ENCODE measurements around the gene KCNQ1.

DNA sequence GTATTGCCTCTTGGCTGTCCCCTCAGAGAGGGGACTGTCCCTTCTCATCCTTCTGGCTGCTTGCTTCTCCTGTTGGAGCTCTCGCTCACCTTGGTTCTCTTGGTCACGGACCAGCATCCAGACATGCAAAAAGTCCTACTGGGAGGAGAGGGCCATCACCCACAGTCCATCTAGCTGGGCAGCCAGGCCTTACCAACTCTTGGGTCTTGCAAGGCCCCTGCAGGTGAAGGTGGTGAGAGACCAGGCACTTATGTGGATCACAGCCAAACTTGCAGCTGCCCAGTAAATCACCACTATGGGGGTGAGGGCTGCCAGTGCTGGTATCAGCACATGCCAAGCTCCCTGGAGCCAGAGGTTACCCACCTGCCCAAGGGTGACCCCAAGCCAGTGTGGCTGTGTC is 218.7 kb downstream of the KCNQ1 start:
- TF ChIP-seq, protein P1, sequence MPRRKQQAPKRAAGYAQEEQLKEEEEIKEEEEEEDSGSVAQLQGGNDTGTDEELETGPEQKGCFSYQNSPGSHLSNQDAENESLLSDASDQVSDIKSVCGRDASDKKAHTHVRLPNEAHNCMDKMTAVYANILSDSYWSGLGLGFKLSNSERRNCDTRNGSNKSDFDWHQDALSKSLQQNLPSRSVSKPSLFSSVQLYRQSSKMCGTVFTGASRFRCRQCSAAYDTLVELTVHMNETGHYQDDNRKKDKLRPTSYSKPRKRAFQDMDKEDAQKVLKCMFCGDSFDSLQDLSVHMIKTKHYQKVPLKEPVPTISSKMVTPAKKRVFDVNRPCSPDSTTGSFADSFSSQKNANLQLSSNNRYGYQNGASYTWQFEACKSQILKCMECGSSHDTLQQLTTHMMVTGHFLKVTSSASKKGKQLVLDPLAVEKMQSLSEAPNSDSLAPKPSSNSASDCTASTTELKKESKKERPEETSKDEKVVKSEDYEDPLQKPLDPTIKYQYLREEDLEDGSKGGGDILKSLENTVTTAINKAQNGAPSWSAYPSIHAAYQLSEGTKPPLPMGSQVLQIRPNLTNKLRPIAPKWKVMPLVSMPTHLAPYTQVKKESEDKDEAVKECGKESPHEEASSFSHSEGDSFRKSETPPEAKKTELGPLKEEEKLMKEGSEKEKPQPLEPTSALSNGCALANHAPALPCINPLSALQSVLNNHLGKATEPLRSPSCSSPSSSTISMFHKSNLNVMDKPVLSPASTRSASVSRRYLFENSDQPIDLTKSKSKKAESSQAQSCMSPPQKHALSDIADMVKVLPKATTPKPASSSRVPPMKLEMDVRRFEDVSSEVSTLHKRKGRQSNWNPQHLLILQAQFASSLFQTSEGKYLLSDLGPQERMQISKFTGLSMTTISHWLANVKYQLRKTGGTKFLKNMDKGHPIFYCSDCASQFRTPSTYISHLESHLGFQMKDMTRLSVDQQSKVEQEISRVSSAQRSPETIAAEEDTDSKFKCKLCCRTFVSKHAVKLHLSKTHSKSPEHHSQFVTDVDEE (CRISPR knock-in tag; IDR thresholded peaks at IDR 0.05), result no peak
- TF ChIP-seq TOX (CRISPR knock-in tag; IDR thresholded peaks at IDR 0.05; ENCODE audit: borderline replicate concordance) (no peak), TCF4 (CRISPR knock-in tag; IDR thresholded peaks at IDR 0.05; ENCODE audit: borderline replicate concordance) (no peak), ZFP30 (CRISPR knock-in tag; IDR thresholded peaks at IDR 0.05) (no peak), RARB (CRISPR knock-in tag; IDR thresholded peaks at IDR 0.05) (no peak), ZNF565 (CRISPR knock-in tag; conservative IDR thresholded peaks at IDR 0.05; ENCODE audit: low read depth) (no peak), GLIS3 (CRISPR knock-in tag; IDR thresholded peaks at IDR 0.05) (no peak), ZNF70 (CRISPR knock-in tag; IDR thresholded peaks at IDR 0.05) (no peak), PPARA (CRISPR knock-in tag; IDR thresholded peaks at IDR 0.05; ENCODE audit: borderline replicate concordance) (no peak), ESRRG (CRISPR knock-in tag; IDR thresholded peaks at IDR 0.05) (no peak)
- TF ChIP-seq, protein P2, sequence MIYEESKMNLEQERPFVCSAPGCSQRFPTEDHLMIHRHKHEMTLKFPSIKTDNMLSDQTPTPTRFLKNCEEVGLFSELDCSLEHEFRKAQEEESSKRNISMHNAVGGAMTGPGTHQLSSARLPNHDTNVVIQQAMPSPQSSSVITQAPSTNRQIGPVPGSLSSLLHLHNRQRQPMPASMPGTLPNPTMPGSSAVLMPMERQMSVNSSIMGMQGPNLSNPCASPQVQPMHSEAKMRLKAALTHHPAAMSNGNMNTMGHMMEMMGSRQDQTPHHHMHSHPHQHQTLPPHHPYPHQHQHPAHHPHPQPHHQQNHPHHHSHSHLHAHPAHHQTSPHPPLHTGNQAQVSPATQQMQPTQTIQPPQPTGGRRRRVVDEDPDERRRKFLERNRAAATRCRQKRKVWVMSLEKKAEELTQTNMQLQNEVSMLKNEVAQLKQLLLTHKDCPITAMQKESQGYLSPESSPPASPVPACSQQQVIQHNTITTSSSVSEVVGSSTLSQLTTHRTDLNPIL (CRISPR knock-in tag; IDR thresholded peaks at IDR 0.05; ENCODE audit: low read depth), result no peak
- TF ChIP-seq, protein P3, sequence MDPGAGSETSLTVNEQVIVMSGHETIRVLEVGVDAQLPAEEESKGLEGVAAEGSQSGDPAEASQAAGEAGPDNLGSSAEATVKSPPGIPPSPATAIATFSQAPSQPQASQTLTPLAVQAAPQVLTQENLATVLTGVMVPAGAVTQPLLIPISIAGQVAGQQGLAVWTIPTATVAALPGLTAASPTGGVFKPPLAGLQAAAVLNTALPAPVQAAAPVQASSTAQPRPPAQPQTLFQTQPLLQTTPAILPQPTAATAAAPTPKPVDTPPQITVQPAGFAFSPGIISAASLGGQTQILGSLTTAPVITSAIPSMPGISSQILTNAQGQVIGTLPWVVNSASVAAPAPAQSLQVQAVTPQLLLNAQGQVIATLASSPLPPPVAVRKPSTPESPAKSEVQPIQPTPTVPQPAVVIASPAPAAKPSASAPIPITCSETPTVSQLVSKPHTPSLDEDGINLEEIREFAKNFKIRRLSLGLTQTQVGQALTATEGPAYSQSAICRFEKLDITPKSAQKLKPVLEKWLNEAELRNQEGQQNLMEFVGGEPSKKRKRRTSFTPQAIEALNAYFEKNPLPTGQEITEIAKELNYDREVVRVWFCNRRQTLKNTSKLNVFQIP (CRISPR knock-in tag; IDR thresholded peaks at IDR 0.05; ENCODE audit: borderline replicate concordance, low read depth), result no peak
- TF ChIP-seq, protein P4, sequence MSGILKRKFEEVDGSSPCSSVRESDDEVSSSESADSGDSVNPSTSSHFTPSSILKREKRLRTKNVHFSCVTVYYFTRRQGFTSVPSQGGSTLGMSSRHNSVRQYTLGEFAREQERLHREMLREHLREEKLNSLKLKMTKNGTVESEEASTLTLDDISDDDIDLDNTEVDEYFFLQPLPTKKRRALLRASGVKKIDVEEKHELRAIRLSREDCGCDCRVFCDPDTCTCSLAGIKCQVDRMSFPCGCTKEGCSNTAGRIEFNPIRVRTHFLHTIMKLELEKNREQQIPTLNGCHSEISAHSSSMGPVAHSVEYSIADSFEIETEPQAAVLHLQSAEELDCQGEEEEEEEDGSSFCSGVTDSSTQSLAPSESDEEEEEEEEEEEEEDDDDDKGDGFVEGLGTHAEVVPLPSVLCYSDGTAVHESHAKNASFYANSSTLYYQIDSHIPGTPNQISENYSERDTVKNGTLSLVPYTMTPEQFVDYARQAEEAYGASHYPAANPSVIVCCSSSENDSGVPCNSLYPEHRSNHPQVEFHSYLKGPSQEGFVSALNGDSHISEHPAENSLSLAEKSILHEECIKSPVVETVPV (CRISPR knock-in tag; IDR thresholded peaks at IDR 0.05), result no peak

Measured in SK-N-SH treated with all-trans-retinoic acid at 6 μM for 48 hours (cell line).